ENCODE data around the gene INTS13. TPM values are rescaled to one million over a fixed set of nuclear protein-coding genes. Genes with fewer than 3 reads are reported as not detected.

INTS13 gene
- total RNA-seq, 1 donor from 2014 or later: 70.8 TPM

GRCh38 chr12:26948309-26948708, 10.5 kb upstream of the INTS13 start:
- peaks cover 91% of the 10 kb centered on the region for H3K79me2 ChIP-seq (ENCODE audit: low read depth)
- no peaks in the 10 kb centered on the region for H3K27me3 Mint-ChIP-seq (ENCODE audit: insufficient read depth, low read depth)
- no peaks in the 10 kb centered on the region for H3K27me3 ChIP-seq
- no peaks in the 10 kb centered on the region for H3F3A ChIP-seq (ENCODE audit: low read depth)
- H4K20me1 ChIP-seq (ENCODE audit: low read depth): no peaks in the 10 kb centered on the region
- peaks cover 44% of the 10 kb centered on the region for H3K9me3 Mint-ChIP-seq
- H3K4me2 ChIP-seq: no peak overlapping the region
- no peak overlapping the region for H3K27ac Mint-ChIP-seq
- peaks cover 33% of the 10 kb centered on the region for H3K36me3 Mint-ChIP-seq
- no peak for DNase-seq (ENCODE audit: low spot score)
- H3K9ac ChIP-seq: no peak overlapping the region
- H2AFZ ChIP-seq (replicated peaks): no peak overlapping the region
- H3K36me3 ChIP-seq: no peaks in the 10 kb centered on the region
- no peak overlapping the region for H3K4me3 ChIP-seq
- H3K4me1 ChIP-seq: no peaks in the 10 kb centered on the region
- TF ChIP-seq EZH2 (IDR thresholded peaks at IDR 0.05) (no peak), CTCF (IDR thresholded peaks at IDR 0.05) (no peak), EZH2phosphoT487 (IDR thresholded peaks at IDR 0.05) (no peak)
- H3K9me3 ChIP-seq (ENCODE audit: low read depth): no peaks in the 10 kb centered on the region
- H3K27ac ChIP-seq: no peak overlapping the region
- no peak overlapping the region for H3K4me3 Mint-ChIP-seq
- H3K4me1 Mint-ChIP-seq: no peaks in the 10 kb centered on the region

GRCh38 chr12:26941215-26941594, 3.4 kb upstream of the INTS13 start:
- Histone ChIP-seq H3K79me2 (ENCODE audit: low read depth) (peaks cover 90% of the 10 kb centered on the region), H3K27ac (no peak overlapping the region), H3K4me1 (peaks cover 22% of the 10 kb centered on the region), H3K27me3 (no peaks in the 10 kb centered on the region), H3K9me3 (ENCODE audit: low read depth) (no peaks in the 10 kb centered on the region), H3K4me3 (no peak overlapping the region), H4K20me1 (ENCODE audit: low read depth) (peaks cover 37% of the 10 kb centered on the region), H3K9ac (no peak overlapping the region), H3F3A (ENCODE audit: low read depth) (peaks cover 17% of the 10 kb centered on the region), H2AFZ (replicated peaks) (no peak overlapping the region), H3K4me2 (no peak overlapping the region), H3K36me3 (no peaks in the 10 kb centered on the region)
- H3K4me3 Mint-ChIP-seq: no peak overlapping the region
- DNase-seq (ENCODE audit: low spot score): no peak
- H3K4me1 Mint-ChIP-seq: peaks cover 19% of the 10 kb centered on the region
- peaks cover 12% of the 10 kb centered on the region for H3K36me3 Mint-ChIP-seq
- TF ChIP-seq CTCF (IDR thresholded peaks at IDR 0.05): no peak
- H3K27me3 Mint-ChIP-seq (ENCODE audit: insufficient read depth, low read depth): peaks cover 3% of the 10 kb centered on the region
- H3K9me3 Mint-ChIP-seq: peaks cover 22% of the 10 kb centered on the region
- H3K27ac Mint-ChIP-seq: no peak overlapping the region

GRCh38 chr12:26940516-26941214, 2.9 kb upstream of the INTS13 start:
- peaks cover 42% of the 10 kb centered on the region for H4K20me1 ChIP-seq (ENCODE audit: low read depth)

More at GRCh38 chr12:26940516-26941214, 2.9 kb upstream of the INTS13 start:
- Mint-ChIP-seq H3K4me3 (no peak overlapping the region), H3K36me3 (peaks cover 8% of the 10 kb centered on the region), H3K27me3 (ENCODE audit: insufficient read depth, low read depth) (peaks cover 3% of the 10 kb centered on the region), H3K27ac (no peak overlapping the region), H3K9me3 (peaks cover 17% of the 10 kb centered on the region), H3K4me1 (peaks cover 24% of the 10 kb centered on the region)
- Histone ChIP-seq H3F3A (ENCODE audit: low read depth) (peaks cover 17% of the 10 kb centered on the region), H2AFZ (replicated peaks) (no peak overlapping the region), H3K4me2 (peak overlapping the region; percentile 95), H3K27me3 (no peaks in the 10 kb centered on the region), H3K4me3 (peak overlapping the region; percentile 3), H3K36me3 (no peaks in the 10 kb centered on the region), H3K9me3 (ENCODE audit: low read depth) (no peaks in the 10 kb centered on the region), H3K27ac (no peak overlapping the region), H3K9ac (no peak overlapping the region), H3K4me1 (peaks cover 27% of the 10 kb centered on the region), H3K79me2 (ENCODE audit: low read depth) (peaks cover 90% of the 10 kb centered on the region)
- DNase-seq (ENCODE audit: low spot score): no peak
- TF ChIP-seq EZH2 (IDR thresholded peaks at IDR 0.05) (no peak), EZH2phosphoT487 (IDR thresholded peaks at IDR 0.05) (no peak), CTCF (IDR thresholded peaks at IDR 0.05) (no peak)
